HG02763 (cell line): ENCODE data around the gene MAN2B2.

Experiments used
- ATAC-seq: cut with Tn5 transposase; IDR thresholded peaks from one replicate; pipeline ENCODE4 v1.9.1; 2021; ENCODE audit warnings: mild to moderate bottlenecking, moderate library complexity; ENCODE audit not compliant: unreplicated experiment

The MAN2B2 gene

DNA sequence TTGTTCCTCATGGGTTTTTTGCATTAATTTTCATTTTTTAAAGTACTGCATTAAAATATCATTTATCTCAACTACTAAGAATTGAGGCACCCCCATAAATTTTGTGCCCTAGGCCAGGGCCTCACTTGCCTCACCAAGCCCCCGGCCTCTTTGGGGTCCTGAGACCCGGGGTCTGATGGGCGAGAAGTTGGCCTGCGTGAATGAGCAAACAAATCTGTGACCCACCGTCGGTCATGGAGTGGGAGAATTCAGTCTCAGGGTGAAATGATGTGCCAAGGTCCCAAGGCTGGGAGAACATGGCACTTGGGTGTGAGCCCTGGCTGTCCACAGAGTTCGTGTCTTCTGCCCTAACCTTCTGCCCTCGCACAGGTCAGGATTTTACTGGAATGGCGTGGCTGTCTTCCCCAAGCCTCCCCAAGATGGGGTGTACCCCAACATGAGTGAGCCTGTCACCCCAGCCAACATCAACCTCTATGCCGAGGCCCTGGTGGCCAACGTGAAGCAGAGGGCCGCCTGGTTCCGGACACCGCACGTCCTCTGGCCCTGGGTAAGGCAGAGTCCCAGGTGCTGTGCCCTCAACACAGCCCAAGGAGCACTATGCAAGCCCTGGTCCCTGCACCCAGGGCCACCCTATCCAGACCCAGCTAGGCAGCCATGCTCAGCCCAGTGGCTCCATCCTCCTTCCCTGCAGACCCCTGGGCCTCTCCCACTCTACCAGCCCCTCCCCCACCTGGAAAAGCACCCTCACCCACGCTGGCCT, 18.0 kb downstream of the MAN2B2 start:
- ATAC-seq = no peak

DNA sequence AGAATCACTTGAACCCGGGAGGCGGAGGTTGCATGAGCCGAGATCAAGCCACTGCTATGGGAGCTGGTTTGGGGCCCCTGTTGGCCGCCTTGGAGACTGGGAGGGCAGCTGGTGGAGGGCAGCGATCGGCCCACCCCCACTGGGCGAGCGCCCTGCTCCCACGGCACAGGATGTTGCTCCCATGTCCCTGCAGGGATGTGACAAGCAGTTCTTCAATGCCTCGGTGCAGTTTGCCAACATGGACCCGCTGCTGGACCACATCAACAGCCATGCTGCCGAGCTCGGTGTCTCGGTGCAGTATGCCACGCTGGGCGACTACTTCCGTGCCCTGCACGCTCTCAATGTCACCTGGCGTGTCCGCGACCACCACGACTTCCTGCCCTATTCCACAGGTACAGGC, 19.4 kb downstream of the MAN2B2 start:
- no peak for ATAC-seq

DNA sequence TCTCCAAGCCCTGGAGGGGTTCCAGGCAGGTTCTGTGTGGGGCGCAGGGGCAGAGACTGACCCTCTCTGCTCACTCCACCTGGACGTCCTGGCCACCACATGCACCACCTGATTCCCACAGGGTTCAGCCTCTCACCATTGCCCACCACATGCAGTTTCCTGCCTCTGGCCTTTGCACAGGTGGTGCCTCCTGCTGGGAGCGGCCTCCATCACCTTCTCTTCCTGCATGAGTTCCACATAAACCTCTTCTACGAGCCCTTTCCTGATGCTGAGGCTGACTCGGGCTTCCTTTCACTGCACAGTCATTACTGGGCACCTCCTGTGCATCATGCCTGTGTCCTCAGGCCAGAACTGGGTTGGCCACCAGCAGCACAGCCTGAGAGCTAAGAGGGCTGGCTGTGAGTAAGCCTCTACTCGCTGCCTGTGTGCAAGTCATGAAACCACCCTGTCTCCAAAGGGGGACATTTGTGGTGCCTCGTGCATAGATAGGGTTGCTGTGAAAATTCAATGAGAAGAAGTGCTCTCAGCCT, 19.9 kb downstream of the MAN2B2 start:
- no peak for ATAC-seq

DNA sequence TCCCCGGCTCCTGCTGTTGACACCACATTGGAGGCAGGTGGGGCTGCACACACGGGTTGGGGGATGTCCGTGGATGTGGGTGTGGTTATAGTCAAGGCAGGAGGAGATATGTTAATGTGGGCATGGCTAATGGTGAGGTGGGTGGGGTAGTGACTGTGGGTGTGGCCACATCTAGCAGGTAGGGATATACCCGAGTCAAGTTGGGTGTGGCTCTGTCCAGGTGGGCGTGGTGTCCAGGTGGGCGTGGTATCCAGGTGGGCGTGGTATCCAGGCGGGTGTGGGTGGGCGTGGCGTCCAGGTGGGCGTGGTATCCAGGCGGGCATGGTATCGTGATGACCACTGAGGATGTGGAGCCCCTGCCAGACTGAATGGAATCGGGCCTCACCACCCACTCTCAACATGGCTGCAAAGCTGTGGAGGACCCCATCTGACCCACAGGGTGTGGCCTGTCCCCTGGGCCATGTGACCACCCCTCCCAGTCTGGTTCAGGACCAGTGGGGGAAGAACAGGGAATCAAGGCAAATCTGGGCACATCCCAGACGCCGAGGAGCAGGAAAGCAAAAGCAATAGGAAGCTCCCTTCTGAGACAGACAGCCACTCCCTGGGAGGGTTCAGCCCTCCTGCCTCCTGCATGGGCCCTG, 21.0 kb downstream of the MAN2B2 start:
- no peak for ATAC-seq

DNA sequence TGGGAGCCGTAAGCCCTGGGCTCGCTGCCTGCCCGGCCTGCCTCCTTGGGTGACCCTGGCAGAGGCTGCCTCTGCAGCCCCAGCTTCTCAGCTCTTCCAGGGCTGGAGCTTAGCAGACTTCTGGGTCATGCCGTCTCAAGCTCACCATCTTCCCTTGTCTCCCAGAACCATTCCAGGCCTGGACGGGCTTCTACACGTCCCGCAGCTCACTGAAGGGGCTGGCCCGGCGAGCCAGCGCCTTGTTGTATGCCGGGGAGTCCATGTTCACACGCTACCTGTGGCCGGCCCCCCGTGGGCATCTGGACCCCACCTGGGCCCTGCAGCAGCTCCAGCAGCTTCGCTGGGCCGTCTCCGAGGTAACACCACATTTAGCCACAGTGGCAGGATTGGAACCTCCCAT, 22.0 kb downstream of the MAN2B2 start:
- ATAC-seq = no peak

DNA sequence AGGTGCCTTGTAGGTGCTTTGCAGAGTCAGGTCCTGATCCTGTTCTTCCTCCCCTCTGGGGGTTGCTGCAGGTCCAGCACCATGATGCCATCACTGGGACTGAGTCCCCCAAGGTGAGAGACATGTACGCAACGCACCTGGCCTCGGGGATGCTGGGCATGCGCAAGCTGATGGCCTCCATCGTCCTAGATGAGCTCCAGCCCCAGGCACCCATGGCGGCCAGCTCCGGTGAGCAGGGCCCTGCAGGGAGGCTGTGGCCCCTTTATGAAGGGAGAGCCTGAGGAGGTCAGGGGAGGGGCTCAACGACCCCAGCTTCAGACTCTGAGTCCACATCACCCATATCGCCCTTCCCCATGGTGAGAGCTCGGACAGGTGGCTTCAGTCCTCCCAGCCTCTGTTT, 23.1 kb downstream of the MAN2B2 start:
- ATAC-seq = no peak

DNA sequence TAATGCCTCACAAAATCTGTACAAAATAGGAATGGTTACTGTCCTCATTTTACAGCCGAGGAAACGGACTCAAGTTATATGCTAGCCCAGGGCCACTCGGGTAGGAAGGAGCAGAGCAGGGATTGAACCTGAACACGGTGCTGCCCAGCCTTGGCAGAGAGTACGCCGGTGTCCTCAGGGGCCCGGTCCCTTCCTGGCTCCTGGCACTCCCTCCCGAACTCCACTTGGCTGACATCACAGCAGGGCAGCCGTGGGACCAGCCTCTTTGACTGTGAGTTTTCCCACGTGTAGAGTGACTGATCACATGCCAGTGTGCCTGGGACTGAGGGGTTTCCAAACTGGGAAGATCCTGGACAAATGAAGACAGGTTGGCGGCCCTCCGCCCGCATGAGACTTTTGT, 23.7 kb downstream of the MAN2B2 start:
- ATAC-seq = no peak

DNA sequence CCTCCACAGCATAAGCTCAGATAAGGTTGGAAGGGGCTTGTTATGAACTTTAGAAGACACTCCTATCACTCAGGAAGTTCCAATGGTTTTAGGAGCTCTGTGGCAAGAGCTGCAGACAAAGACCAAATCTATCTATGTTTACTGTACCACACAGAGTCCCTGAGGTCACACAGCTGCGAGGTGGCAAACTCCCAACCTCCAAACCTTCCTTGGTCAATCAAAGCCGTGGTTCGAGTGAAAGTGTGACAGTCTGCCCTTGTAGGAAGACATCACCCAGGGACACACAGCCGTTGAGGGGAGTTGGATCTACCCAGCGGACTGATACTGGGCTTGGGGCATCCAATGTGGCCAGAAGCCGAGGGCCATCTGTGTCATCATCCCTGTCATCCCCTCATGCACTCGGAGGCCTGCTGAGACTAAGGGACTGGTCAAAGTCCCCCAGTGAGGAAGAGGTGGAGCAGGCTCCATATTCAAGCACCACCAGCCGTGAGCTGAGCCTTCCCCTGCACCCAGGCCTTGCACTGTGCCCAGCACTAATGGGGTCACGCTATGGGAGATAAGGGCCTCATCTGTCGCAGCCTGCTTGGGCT, 26.8 kb downstream of the MAN2B2 start:
- ATAC-seq = no peak

DNA sequence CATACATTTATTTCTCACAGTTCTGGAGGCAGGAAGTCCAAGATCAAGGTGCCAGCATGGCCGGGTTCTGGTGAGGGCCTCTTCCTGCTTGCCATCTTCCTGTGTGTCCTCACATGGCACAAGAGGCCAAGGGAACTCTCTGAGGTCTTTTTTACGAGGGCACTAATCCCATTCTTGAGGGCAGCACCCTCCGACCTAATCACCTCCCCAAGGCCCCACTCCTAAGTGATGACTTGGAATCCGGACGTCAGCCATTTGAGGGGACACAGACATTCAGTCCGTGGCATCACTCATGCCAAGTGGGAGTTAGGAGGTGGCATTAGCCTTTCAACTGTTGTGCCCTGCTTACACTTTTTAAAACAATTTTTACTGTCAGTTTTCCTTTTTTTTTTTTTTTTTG, 27.3 kb downstream of the MAN2B2 start:
- no peak for ATAC-seq

DNA sequence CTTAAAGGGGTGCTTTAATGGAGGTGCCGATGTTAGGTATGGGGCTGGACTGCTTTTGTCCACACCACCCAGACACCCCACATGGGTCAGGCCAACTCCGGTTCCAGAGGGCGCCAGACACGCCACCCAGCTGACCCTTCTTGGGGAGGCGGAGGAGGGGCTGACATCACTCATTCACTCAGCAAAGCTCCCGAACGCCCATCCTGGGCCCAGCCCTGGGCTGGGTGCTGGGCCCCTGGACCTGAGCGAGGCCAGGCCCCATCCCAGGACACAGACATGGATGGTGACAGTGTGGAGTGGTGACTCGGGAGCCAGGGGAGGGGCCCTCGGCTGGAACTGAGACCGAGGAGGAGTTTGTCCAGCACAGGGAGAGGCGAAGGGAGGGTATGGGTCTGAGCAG, 28.1 kb downstream of the MAN2B2 start:
- no peak for ATAC-seq

DNA sequence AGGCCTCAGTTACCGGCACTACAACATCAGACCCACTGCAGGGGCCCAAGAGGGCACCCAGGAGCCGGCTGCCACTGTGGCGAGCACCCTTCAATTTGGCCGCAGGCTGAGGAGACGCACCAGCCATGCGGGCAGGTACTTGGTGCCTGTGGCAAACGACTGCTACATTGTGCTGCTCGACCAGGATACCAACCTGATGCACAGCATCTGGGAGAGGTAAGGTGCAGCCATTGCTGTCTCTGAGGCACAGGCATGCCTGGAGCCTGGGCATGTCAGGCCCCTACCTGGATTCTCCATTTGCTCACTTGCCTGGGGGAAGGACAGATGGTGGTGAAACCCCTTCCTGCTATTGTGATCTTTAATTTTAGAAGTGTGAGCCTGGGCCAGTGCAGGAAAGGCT, 30.1 kb downstream of the MAN2B2 start:
- ATAC-seq = no peak

DNA sequence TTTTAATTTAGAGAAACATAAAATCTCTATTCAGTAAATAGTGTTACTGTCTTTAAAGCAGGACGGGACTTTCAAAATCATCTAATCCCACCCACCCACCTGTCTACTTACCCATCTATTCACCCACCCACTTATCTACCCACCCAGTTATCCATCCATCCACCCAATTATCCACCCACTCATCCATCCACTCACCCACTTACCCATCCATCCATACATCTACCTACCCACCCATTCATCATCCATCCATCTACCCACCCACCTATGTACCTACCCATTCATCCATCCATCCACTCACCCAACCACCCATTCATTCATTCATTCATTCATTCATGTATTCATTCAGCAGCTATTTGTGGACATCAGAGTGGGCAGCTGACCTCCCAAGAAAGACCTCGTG, 30.6 kb downstream of the MAN2B2 start:
- no peak for ATAC-seq

DNA sequence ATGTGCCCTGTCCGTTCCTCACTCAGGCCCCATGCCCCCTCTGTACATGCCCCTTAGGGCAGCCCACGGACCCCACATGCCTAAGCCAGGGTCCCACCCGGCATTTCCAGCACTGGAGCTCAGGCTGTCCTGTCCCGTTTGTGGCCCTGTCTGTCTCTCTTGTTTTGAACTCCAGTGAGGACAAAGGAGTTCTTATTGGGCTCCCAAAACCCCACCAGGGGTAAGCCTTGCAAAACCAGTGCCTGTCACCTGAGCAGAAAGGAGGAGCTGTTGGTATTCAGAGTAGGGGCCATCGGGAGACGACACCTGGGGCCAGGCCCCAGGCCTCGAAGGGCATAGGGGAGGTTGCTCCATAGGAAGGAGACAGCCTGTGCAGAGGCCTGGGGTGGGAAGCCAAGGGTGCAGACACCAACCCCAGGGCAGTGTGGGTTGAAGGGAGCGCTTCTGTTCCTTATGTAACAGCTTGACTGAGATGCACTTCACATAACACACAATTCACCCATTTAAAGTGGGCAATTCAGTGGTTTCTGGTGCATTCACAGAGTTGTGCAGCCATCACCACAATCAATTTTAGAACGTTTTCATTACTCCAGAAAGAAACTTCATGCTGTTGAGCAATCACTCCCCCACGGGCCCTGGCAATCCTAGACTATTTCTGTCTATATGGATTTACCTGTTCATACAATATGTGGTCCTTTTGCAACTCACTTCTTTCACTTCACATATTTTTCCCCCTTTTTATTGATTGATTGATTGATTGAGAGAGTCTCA, 31.7 kb downstream of the MAN2B2 start:
- no peak for ATAC-seq

DNA sequence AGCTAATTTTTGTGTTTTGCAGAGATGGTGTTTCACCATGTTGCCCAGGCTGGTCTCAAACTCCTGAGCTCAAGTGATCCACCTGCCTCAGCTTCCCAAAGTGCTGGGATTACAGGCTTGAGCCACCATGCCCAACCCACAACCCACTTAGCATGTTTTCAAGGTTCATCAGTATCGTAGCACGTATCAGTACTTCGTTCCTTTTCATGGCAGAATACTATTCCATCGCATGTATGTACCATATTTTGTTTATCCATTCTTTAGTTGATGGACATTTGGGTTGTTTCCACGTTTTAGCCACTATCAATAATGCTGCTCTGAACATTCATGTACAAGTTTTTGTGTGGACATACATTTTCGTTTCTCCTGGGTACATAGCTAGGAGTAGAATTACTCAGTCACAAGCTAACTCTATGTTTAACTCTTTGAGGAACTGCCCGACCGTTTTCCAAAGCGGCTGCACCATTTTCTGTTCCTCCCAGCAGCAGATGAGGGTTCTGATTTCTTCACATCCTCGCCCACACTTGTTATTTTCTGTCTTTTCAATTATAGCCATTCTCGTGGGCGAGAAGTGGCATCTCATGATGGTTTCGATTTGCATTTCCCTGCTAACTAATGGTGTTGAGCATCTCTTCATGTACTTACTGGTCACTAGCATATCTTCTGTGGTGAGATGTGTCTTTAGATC, 32.5 kb downstream of the MAN2B2 start:
- no peak for ATAC-seq

DNA sequence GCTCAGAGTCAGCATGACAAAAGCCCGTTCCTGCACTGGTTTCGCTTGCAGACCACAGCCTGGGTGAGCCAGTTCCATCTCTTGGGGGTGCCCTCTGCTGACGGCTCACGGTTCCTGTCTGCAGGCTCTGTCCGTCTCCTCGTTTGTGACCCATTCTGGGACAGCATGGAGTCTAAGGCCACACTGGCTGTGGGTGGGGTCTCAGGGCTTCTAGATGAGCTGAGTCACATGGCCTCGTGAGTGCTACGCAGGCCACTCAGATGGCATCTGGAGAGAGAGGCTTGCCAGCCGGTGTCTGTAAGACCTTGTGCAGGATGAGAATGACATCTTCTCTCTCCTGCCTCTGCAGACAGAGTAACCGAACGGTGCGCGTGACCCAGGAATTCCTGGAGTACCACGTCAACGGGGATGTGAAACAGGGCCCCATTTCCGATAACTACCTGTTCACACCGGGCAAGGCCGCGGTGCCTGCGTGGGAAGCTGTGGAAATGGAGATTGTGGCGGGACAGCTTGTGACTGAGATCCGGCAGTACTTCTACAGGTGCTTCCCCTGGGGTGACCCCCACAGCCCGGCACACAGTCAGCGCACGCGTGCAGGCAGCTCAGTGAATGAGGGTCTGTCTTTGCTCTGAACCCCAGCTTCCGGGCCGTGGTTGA, 33.9 kb downstream of the MAN2B2 start:
- no peak for ATAC-seq

DNA sequence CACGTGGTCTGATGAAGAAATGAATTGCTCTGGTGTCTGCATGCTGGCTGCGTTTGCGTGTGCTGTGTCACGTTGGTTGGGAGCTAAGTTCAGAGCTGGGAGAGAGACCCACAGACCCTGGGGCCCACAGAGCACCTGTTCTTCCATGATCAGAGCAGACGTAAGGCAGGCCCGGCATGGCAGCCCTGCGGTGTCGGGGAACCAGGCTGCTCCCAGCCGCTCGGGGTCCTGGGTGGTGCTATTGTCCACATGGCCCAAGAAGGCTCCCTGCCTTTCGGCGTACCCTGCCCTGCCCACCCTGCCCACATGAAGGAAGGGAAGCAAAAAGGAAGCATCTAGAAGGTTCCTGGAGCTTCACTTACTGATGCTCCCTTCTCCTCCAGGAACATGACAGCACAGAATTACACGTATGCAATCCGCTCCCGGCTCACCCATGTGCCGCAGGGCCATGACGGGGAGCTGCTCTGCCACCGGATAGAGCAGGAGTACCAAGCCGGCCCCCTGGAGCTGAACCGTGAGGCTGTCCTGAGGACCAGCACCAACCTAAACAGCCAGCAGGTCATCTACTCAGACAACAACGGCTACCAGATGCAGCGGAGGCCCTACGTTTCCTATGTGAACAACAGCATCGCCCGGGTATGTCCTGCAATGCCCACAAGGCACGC, 34.6 kb downstream of the MAN2B2 start:
- no peak for ATAC-seq

DNA sequence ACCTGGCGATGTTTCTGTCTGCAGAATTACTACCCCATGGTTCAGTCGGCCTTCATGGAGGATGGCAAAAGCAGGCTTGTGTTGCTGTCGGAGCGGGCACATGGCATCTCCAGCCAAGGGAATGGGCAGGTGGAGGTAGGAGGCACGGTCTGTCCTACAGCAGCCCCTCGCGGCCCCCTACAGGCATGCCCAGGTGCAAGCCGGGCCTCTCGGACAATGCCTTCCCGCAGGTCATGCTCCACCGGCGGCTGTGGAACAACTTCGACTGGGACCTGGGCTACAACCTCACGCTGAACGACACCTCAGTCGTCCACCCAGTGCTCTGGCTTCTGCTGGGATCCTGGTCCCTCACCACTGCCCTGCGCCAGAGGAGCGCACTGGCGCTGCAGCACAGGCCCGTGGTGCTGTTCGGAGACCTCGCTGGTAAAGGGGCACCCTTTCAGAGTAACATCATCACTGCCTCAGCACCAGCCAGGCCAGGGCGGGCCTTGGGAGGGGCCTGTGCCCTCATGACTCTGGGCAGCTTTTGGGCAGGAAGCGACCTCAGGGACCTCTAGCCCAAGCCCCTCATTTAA, 36.0 kb downstream of the MAN2B2 start:
- no peak for ATAC-seq

DNA sequence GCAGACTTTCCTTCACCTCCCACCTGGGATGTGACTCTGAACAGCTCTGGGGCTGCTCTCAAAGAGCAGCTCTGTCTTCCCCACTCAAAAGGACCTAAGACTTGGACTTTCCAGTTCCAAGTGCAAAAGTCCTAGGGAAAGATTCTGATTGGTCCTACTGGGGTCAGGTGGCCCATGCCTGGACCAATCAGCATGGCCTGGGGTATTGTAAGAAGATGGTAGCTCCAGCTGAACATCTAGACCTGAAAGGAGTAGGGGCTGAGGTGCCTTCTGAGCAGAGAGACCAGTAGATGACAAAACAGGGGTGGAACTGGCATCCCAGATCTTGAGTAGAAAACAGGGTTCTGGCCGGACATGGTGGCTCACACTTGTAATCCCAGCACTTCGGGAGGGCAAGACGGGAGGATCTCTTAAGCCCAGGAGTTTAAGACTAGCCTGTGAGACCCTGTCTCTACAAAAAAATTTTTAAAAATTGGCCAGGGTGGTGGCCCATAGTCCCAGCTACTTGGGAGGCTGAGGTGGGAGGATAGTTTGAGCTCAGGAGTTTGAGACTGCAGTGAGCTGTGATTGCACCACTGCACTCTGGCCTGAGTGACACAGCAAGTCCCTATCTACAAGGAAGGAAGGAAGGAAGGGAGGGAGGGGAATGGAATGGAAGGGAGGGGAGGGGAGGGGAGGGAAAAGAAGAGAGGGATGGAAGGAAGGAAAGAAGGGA, 38.1 kb downstream of the MAN2B2 start:
- no peak for ATAC-seq
